ENCODE data around the gene MPST. TPM values are rescaled to one million over a fixed set of nuclear protein-coding genes. Genes with fewer than 3 reads are reported as not detected.

MPST gene
- total RNA-seq, 1 donor from 2014 or later = 101 TPM

GRCh38 chr22:37015587-37015878, 4.0 kb upstream of the MPST start:
- no peaks in the 10 kb centered on the region for H3K27me3 Mint-ChIP-seq
- H3K9me3 Mint-ChIP-seq (ENCODE audit: low read depth) = no peaks in the 10 kb centered on the region
- no peak for TF ChIP-seq CTCF (IDR thresholded peaks at IDR 0.05; ENCODE audit: unreplicated experiment)

GRCh38 chr22:37016134-37016910, 3.2 kb upstream of the MPST start:
- Mint-ChIP-seq H3K27me3 (no peaks in the 10 kb centered on the region), H3K36me3 (ENCODE audit: insufficient read depth) (peaks cover 4% of the 10 kb centered on the region), H3K4me3 (ENCODE audit: low read depth) (peak overlapping the region; percentile 40), H3K27ac (peak overlapping the region; percentile 27), H3K4me1 (ENCODE audit: low read depth) (peaks cover 22% of the 10 kb centered on the region), H3K9me3 (ENCODE audit: low read depth) (no peaks in the 10 kb centered on the region)
- DNase-seq (ENCODE audit: low spot score, unreplicated experiment) = no peak
- TF ChIP-seq CTCF (IDR thresholded peaks at IDR 0.05; ENCODE audit: unreplicated experiment) = no peak

More at GRCh38 chr22:37015587-37015878, 4.0 kb upstream of the MPST start:
- Mint-ChIP-seq H3K4me3 (ENCODE audit: low read depth) (peak overlapping the region; percentile 52), H3K36me3 (ENCODE audit: insufficient read depth) (peaks cover 4% of the 10 kb centered on the region), H3K27ac (no peak overlapping the region), H3K4me1 (ENCODE audit: low read depth) (peaks cover 18% of the 10 kb centered on the region)
- DNase-seq (ENCODE audit: low spot score, unreplicated experiment) = no peak

GRCh38 chr22:37017356-37017755, 2.2 kb upstream of the MPST start:
- Mint-ChIP-seq H3K9me3 (ENCODE audit: low read depth) (no peaks in the 10 kb centered on the region), H3K4me1 (ENCODE audit: low read depth) (peaks cover 30% of the 10 kb centered on the region), H3K4me3 (ENCODE audit: low read depth) (peak overlapping the region; percentile 91), H3K36me3 (ENCODE audit: insufficient read depth) (peaks cover 5% of the 10 kb centered on the region), H3K27me3 (no peaks in the 10 kb centered on the region), H3K27ac (peak overlapping the region; percentile 29)
- DNase-seq (ENCODE audit: low spot score, unreplicated experiment) = no peak
- no peak for TF ChIP-seq CTCF (IDR thresholded peaks at IDR 0.05; ENCODE audit: unreplicated experiment)

GRCh38 chr22:37018086-37018814, 1.3 kb upstream of the MPST start:
- Mint-ChIP-seq H3K27ac (peak overlapping the region; percentile 96), H3K4me3 (ENCODE audit: low read depth) (peak overlapping the region; percentile 91), H3K36me3 (ENCODE audit: insufficient read depth) (peaks cover 5% of the 10 kb centered on the region), H3K4me1 (ENCODE audit: low read depth) (peaks cover 30% of the 10 kb centered on the region), H3K27me3 (no peaks in the 10 kb centered on the region), H3K9me3 (ENCODE audit: low read depth) (no peaks in the 10 kb centered on the region)
- TF ChIP-seq CTCF (IDR thresholded peaks at IDR 0.05; ENCODE audit: unreplicated experiment) = no peak
- DNase-seq (ENCODE audit: low spot score, unreplicated experiment) = no peak

- Mint-ChIP-seq H3K9me3 (ENCODE audit: low read depth) (no peaks in the 10 kb centered on the region), H3K36me3 (ENCODE audit: insufficient read depth) (peaks cover 9% of the 10 kb centered on the region), H3K27ac (peak overlapping the region; percentile 96), H3K4me1 (ENCODE audit: low read depth) (peaks cover 34% of the 10 kb centered on the region), H3K27me3 (no peaks in the 10 kb centered on the region), H3K4me3 (ENCODE audit: low read depth) (peak overlapping the region; percentile 91)
- DNase-seq (ENCODE audit: low spot score, unreplicated experiment) = no peak
- TF ChIP-seq CTCF (IDR thresholded peaks at IDR 0.05; ENCODE audit: unreplicated experiment) = no peak
These were observed 680 bp upstream of the MPST start for GRCh38 chr22:37018815-37019308.
